H1 (cell line): Measurements from ENCODE around the gene ANK3. TPM values are rescaled to one million over a fixed set of nuclear protein-coding genes. Genes with fewer than 3 reads are reported as not detected.

Experiments used
- CTCF ChIA-PET: fragments of 300-600 bp; sonication (Branson Sonifier 250); formaldehyde crosslinking; loops from one replicate; lab custom pipeline; 2021; ENCODE audit not compliant: partially characterized antibody; lab: Charles Lee
- POLR2A ChIA-PET: fragments of 300-600 bp; sonication (Branson Sonifier 250); formaldehyde crosslinking; loops from one replicate; lab custom pipeline; 2021; ENCODE audit warnings: inconsistent platforms; ENCODE audit not compliant: partially characterized antibody; lab: Charles Lee
- DNase-seq, 2 experiments: peaks; one replicate each; pipeline versions ENCODE4 v3.0.0 to v3.0.0-alpha.2; 2010 to 2022; ENCODE audit warnings: low spot score in 2 of 2, low read depth in 1 of 2, mixed read lengths in 1 of 2
- FAIRE-seq: peaks from 2 replicates; lab custom pipeline; 2011; peaks lifted over from hg19 to GRCh38; lab: Jason Lieb, UNC
- H2AFZ ChIP-seq: 2 replicates; pipeline ENCODE4 v1.8.1; 2012; ENCODE audit warnings: low read length, inconsistent platforms
- H2AK5ac ChIP-seq: 2 replicates; pipeline ENCODE4 v1.6.1; 2013; ENCODE audit warnings: low read depth, low read length
- H2BK120ac ChIP-seq: replicated peaks from 2 replicates; pipeline ENCODE3; 2013; ENCODE audit warnings: low read depth, low read length, inconsistent platforms
- H2BK12ac ChIP-seq: 2 replicates; pipeline ENCODE4 v1.6.1; 2013; ENCODE audit warnings: low read depth, low read length
- H2BK15ac ChIP-seq: 2 replicates; pipeline ENCODE4 v1.6.1; 2013; ENCODE audit warnings: low read length
- H2BK20ac ChIP-seq: 2 replicates; pipeline ENCODE4 v1.6.1; 2013; ENCODE audit warnings: low read length
- H2BK5ac ChIP-seq: 2 replicates; pipeline ENCODE4 v1.6.1; 2013; ENCODE audit warnings: low read depth, low read length
- H3K14ac ChIP-seq: 2 replicates; pipeline ENCODE4 v1.6.1; 2013; ENCODE audit warnings: inconsistent platforms; ENCODE audit not compliant: insufficient read length
- H3K18ac ChIP-seq: 2 replicates; pipeline ENCODE4 v1.6.1; 2013; ENCODE audit warnings: low read length; ENCODE audit errors: extremely low read depth
- H3K23ac ChIP-seq: 2 replicates; pipeline ENCODE4 v1.6.1; 2013; ENCODE audit warnings: inconsistent platforms; ENCODE audit not compliant: insufficient read length
- H3K23me2 ChIP-seq: 2 replicates; pipeline ENCODE4 v1.6.1; 2013; ENCODE audit warnings: low read depth, low read length
- H3K27ac ChIP-seq: 2 replicates; pipeline ENCODE4 v1.6.1; 2011; ENCODE audit warnings: low read depth, low read length, inconsistent platforms
- H3K27me3 ChIP-seq, 4 experiments: replicated peaks in 1 of 4; 1 replicate in 1 of 4; 2 replicates in 3 of 4; pipeline versions ENCODE4 v1.6.1 to v1.8.1; 2011 to 2013; ENCODE audit warnings: low read length in 3 of 4, mild to moderate bottlenecking in 3 of 4, inconsistent platforms in 2 of 4, mixed read lengths in 2 of 4, moderate library complexity in 1 of 4; ENCODE audit not compliant: control insufficient read depth in 3 of 4, insufficient read depth in 3 of 4; ENCODE audit errors: extremely low read depth in 1 of 4
- H3K36me3 ChIP-seq, 4 experiments: 2 replicates each; pipeline versions ENCODE4 v1.6.1 to v1.8.1; 2011 to 2013; ENCODE audit warnings: mild to moderate bottlenecking in 4 of 4, low read length in 3 of 4, moderate library complexity in 2 of 4, control low read depth in 1 of 4, inconsistent platforms in 1 of 4; ENCODE audit not compliant: insufficient read depth in 4 of 4, control insufficient read depth in 2 of 4
- H3K4ac ChIP-seq: replicated peaks from 2 replicates; pipeline ENCODE3; 2013; ENCODE audit warnings: low read length, low read depth, mixed read lengths, inconsistent platforms; ENCODE audit not compliant: insufficient read length
- H3K4me1 ChIP-seq, 4 experiments: replicated peaks in 1 of 4; 1 replicate in 1 of 4; 2 replicates in 3 of 4; pipeline versions ENCODE4 v1.6.1 to v1.8.1; 2011 to 2013; ENCODE audit warnings: low read length in 3 of 4, inconsistent platforms in 2 of 4, mixed read lengths in 1 of 4; ENCODE audit not compliant: insufficient read depth in 4 of 4, control insufficient read depth in 3 of 4
- H3K4me2 ChIP-seq, 2 experiments: 2 replicates each; pipeline versions ENCODE4 v1.6.1 to v1.8.1; 2011 to 2013; ENCODE audit warnings: low read depth in 2 of 2, low read length in 2 of 2, control low read depth in 1 of 2, inconsistent platforms in 1 of 2, mild to moderate bottlenecking in 1 of 2; ENCODE audit not compliant: insufficient read depth in 1 of 2
- H3K4me3 ChIP-seq, 4 experiments: fragments of 200-600, 300-600 bp in 1 of 4; sonication (generic), shearing (Covaris generic), sonication (Bioruptor Twin) in 1 of 4; 2 replicates each; pipeline versions ENCODE4 v1.5.1 to v1.8.1; 2011 to 2016; ENCODE audit warnings: low read length in 4 of 4, low read depth in 3 of 4, control low read depth in 2 of 4, inconsistent platforms in 2 of 4, mild to moderate bottlenecking in 2 of 4, mixed read lengths in 1 of 4, moderate library complexity in 1 of 4; ENCODE audit not compliant: insufficient read depth in 2 of 4; ENCODE audit errors: extremely low read depth in 1 of 4
- H3K56ac ChIP-seq: replicated peaks from 2 replicates; pipeline ENCODE3; 2013; ENCODE audit warnings: low read depth, mild to moderate bottlenecking, mixed read lengths, low read length, inconsistent platforms; ENCODE audit not compliant: insufficient read length
- H3K79me1 ChIP-seq: 2 replicates; pipeline ENCODE4 v1.6.1; 2013; ENCODE audit warnings: low read depth, low read length, control low read depth
- H3K79me2 ChIP-seq, 2 experiments: 2 replicates each; pipeline versions ENCODE4 v1.6.1 to v1.8.1; 2012 to 2013; ENCODE audit warnings: low read length in 2 of 2, mild to moderate bottlenecking in 2 of 2, inconsistent platforms in 1 of 2; ENCODE audit not compliant: insufficient read depth in 2 of 2, control insufficient read depth in 1 of 2
- H3K9ac ChIP-seq, 4 experiments: replicated peaks in 1 of 4; 1 replicate in 1 of 4; 2 replicates in 3 of 4; pipeline versions ENCODE4 v1.6.1 to v1.8.1; 2011 to 2013; ENCODE audit warnings: low read depth in 3 of 4, low read length in 3 of 4, control low read depth in 2 of 4, mild to moderate bottlenecking in 2 of 4, moderate library complexity in 2 of 4, inconsistent platforms in 1 of 4; ENCODE audit errors: extremely low read depth in 1 of 4
- H3K9me3 ChIP-seq, 2 experiments: 2 replicates each; pipeline versions ENCODE4 v1.6.1 to v1.8.1; 2012 to 2013; ENCODE audit warnings: mild to moderate bottlenecking in 2 of 2, moderate library complexity in 2 of 2, control low read depth in 1 of 2, inconsistent platforms in 1 of 2, low read depth in 1 of 2, low read length in 1 of 2, mixed read lengths in 1 of 2; ENCODE audit not compliant: insufficient read depth in 2 of 2
- H4K20me1 ChIP-seq, 2 experiments: replicated peaks in 1 of 2; 2 replicates each; pipeline versions ENCODE3 to v1.8.1; 2011 to 2013; ENCODE audit warnings: inconsistent platforms in 2 of 2, low read length in 2 of 2, mild to moderate bottlenecking in 1 of 2; ENCODE audit not compliant: insufficient read depth in 2 of 2, control insufficient read depth in 1 of 2
- H4K5ac ChIP-seq: 2 replicates; pipeline ENCODE4 v1.6.1; 2013; ENCODE audit warnings: low read length, low read depth, mixed read lengths, inconsistent platforms; ENCODE audit not compliant: insufficient read length
- H4K8ac ChIP-seq: 2 replicates; pipeline ENCODE4 v1.8.0; 2013; ENCODE audit warnings: mild to moderate bottlenecking, moderate library complexity, low read length, inconsistent platforms; ENCODE audit not compliant: insufficient read depth; ENCODE audit errors: extremely low read depth
- H4K91ac ChIP-seq: replicated peaks from 2 replicates; pipeline ENCODE3; 2013; ENCODE audit warnings: low read length, mixed read lengths, inconsistent platforms; ENCODE audit not compliant: insufficient read length
- GTF2F1 ChIP-seq: IDR thresholded peaks from 2 replicates; pipeline ENCODE4 v1.6.1; 2012; ENCODE audit warnings: low read depth, low read length, improper control_type of control experiment, borderline replicate concordance
- JUND ChIP-seq: IDR thresholded peaks from 2 replicates; pipeline ENCODE4 v1.6.1; 2011; ENCODE audit warnings: mild to moderate bottlenecking, improper control_type of control experiment, low read length
- KDM4A ChIP-seq: IDR thresholded peaks from one replicate; pipeline ENCODE4 v1.7.1; 2012; ENCODE audit warnings: low read depth, mild to moderate bottlenecking, moderate library complexity, low read length, inconsistent platforms; ENCODE audit not compliant: severe bottlenecking
- KDM5A ChIP-seq: fragments of 200-600 bp; IDR thresholded peaks from 2 replicates; pipeline ENCODE4 v1.7.1; 2012; ENCODE audit warnings: mild to moderate bottlenecking, low read length, inconsistent platforms, mixed read lengths
- POLR2AphosphoS5 ChIP-seq: IDR thresholded peaks from 2 replicates; pipeline ENCODE4 v1.6.1; 2011; ENCODE audit warnings: low read depth, low read length
- RFX5 ChIP-seq: IDR thresholded peaks from 2 replicates; pipeline ENCODE4 v1.6.1; 2011; ENCODE audit warnings: low read depth, low read length, improper control_type of control experiment, borderline replicate concordance
- SP2 ChIP-seq: IDR thresholded peaks from 2 replicates; pipeline ENCODE4 v1.6.1; 2012; ENCODE audit warnings: mild to moderate bottlenecking, low read length, inconsistent platforms
- SRF ChIP-seq: IDR thresholded peaks from 2 replicates; pipeline ENCODE4 v1.6.1; 2011; ENCODE audit warnings: mild to moderate bottlenecking, low read depth, low read length, moderate library complexity
- TCF12 ChIP-seq: IDR thresholded peaks from 2 replicates; pipeline ENCODE4 v1.6.1; 2011; ENCODE audit warnings: low read depth, mild to moderate bottlenecking, low read length
- WGBS, 2 experiments: shearing (Covaris generic) in 1 of 2; methylation state at CpG; one replicate each; pipeline versions ENCODE4 v1.1.6 to v1.1.7; 2013 to 2015; ENCODE audit warnings: low lambda C conversion rate in 2 of 2, mixed read lengths in 2 of 2, inconsistent platforms in 1 of 2, low coverage in 1 of 2, missing lambda C conversion rate in 1 of 2; ENCODE audit not compliant: insufficient replicate concordance in 2 of 2, insufficient coverage in 1 of 2, insufficient read length in 1 of 2; ENCODE audit errors: extremely low coverage in 1 of 2, missing lambda C conversion rate in 1 of 2; 5-methylcytosine and 5-hydroxymethylcytosine counted together
- polyA plus RNA-seq, 7 experiments: library from polyadenylated mRNA; depleted of rRNA in 3 of 7; stranded (reverse) in 5 of 7; unstranded in 2 of 7; fragments of >200 nt in 5 of 7; fragments of 200-250 nt in 2 of 7; gene quantifications; 1 replicate in 5 of 7; 2 replicates in 1 of 7; 4 replicates in 1 of 7; pipeline versions ENCODE4 v1.2.1 to v1.2.3, GENCODE V29; 2011 to 2013; ENCODE audit warnings: missing spikeins in 2 of 7, mixed read lengths in 2 of 7
- total RNA-seq: library from RNA; stranded (reverse); fragmentation: NEBNext Ultra II Directional; extraction: Animal tissue kit (Norgen Biotek cat#: 25700); gene quantifications from 2 replicates; pipeline ENCODE4 v1.2.1, GENCODE V29; 2021
- TF ChIP-seq, protein P1 (sequence below), 3 experiments: IDR thresholded peaks; 1 replicate in 2 of 3; 2 replicates in 1 of 3; pipeline versions ENCODE4 v1.5.1 to v1.6.1; 2011; ENCODE audit warnings: low read length in 3 of 3, mild to moderate bottlenecking in 3 of 3, inconsistent platforms in 2 of 3, low read depth in 1 of 3, moderate library complexity in 1 of 3; ENCODE audit not compliant: insufficient read depth in 1 of 3; ENCODE audit errors: control extremely low read depth in 1 of 3
- TF ChIP-seq, protein P2 (sequence below): IDR thresholded peaks from 2 replicates; pipeline ENCODE4 v1.6.1; 2012; ENCODE audit warnings: inconsistent platforms

The ANK3 gene
- total and polyA plus RNA-seq, 2 of the 8 experiments (the other 6 are each of a cell fraction or from before 2014, with no cell fraction given) = 18.1 to 67.9 TPM

DNA sequence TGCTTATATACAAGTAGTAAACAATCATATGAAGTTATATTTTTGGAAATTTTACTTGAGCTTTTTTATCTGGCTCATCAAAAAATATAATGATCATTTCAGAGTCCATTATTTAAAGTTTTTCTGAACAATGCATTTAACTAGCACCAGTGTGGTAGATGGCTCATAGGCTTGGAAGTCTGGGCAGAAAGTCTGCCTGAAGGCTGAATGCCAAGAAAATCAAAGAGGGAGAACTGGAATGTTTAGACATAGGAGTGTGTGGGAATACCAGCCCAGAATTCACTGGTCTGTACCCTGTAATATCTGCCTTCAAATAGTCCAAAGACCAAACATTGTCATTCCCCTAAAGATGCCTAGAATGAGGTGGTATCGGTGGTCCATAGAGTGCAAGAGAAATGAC is 40.3 kb upstream of the ANK3 start:
- no peak for FAIRE-seq
- Histone ChIP-seq H3K14ac (no peak overlapping the region), H3K36me3 (no peaks in the 10 kb centered on the region), H4K8ac (no peak overlapping the region), H4K91ac (no peak overlapping the region), H3K9me3 (no peaks in the 10 kb centered on the region), H3K4me2 (no peak overlapping the region), H2AFZ (no peak overlapping the region), H2BK15ac (no peak overlapping the region), H3K18ac (no peak overlapping the region), H3K23me2 (no peaks in the 10 kb centered on the region), H4K20me1 (no peaks in the 10 kb centered on the region), H3K27ac (no peak overlapping the region), H3K9ac (no peak overlapping the region), H3K79me1 (no peaks in the 10 kb centered on the region), H3K4ac (no peak overlapping the region), H4K5ac (no peak overlapping the region), H3K56ac (no peak overlapping the region), H2BK120ac (no peak overlapping the region), H3K4me1 (peaks cover 0 to under 1% (median 0%) of the 10 kb centered on the region in 4 experiments; a peak in 1 of 7 replicates), H3K27me3 (no peaks in the 10 kb centered on the region), H2AK5ac (no peak overlapping the region), H2BK20ac (no peak overlapping the region), H2BK5ac (no peak overlapping the region), H2BK12ac (no peak overlapping the region), H3K23ac (no peak overlapping the region), H3K4me3 (no peak overlapping the region), H3K79me2 (no peaks in the 10 kb centered on the region)
- DNase-seq = no peak
- 97% methylated on average over 1 of the region's 1 CpG; no CpG with 5 or more reads in 1 of the 2 experiments for WGBS, 2 experiments
- ChIA-PET CTCF (interaction anchor here (0.7 to 1.1 kb wide), 3 partner anchors 94 to 228 kb away, joined by 3 read pairs; no protein-coding TSS in a partner anchor), POLR2A (no interaction called here)
- TF ChIP-seq, protein P1, sequence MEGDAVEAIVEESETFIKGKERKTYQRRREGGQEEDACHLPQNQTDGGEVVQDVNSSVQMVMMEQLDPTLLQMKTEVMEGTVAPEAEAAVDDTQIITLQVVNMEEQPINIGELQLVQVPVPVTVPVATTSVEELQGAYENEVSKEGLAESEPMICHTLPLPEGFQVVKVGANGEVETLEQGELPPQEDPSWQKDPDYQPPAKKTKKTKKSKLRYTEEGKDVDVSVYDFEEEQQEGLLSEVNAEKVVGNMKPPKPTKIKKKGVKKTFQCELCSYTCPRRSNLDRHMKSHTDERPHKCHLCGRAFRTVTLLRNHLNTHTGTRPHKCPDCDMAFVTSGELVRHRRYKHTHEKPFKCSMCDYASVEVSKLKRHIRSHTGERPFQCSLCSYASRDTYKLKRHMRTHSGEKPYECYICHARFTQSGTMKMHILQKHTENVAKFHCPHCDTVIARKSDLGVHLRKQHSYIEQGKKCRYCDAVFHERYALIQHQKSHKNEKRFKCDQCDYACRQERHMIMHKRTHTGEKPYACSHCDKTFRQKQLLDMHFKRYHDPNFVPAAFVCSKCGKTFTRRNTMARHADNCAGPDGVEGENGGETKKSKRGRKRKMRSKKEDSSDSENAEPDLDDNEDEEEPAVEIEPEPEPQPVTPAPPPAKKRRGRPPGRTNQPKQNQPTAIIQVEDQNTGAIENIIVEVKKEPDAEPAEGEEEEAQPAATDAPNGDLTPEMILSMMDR (IDR thresholded peaks at IDR 0.05; ENCODE audit: control extremely low read depth in 1 of 3, insufficient read depth in 1 of 3, low read depth in 1 of 3, low read length in 3 of 3) = no peak
- TF ChIP-seq, protein P2, sequence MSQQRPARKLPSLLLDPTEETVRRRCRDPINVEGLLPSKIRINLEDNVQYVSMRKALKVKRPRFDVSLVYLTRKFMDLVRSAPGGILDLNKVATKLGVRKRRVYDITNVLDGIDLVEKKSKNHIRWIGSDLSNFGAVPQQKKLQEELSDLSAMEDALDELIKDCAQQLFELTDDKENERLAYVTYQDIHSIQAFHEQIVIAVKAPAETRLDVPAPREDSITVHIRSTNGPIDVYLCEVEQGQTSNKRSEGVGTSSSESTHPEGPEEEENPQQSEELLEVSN = no peak
- TF ChIP-seq POLR2AphosphoS5 (no peak), TCF12 (no peak), GTF2F1 (no peak), SRF (no peak), JUND (no peak), KDM5A (no peak), RFX5 (no peak), KDM4A (no peak), SP2 (no peak)
